ENCODE data around the gene WFIKKN1. TPM values are rescaled to one million over a fixed set of nuclear protein-coding genes. Genes with fewer than 3 reads are reported as not detected.
A peak's percentile ranks its signal among the peaks of the same experiment; 100 is the strongest.

Gene WFIKKN1
- total and polyA plus RNA-seq, 2 of the 13 experiments (the other 11 are each of a cell fraction or from before 2014, with no cell fraction given) = 1.7 to 4.9 TPM

- TF ChIP-seq NFIC (IDR thresholded peaks at IDR 0.05; ENCODE audit: low read length) (no peak), ZNF503 (CRISPR knock-in tag; IDR thresholded peaks at IDR 0.05) (no peak), ZBTB25 (CRISPR knock-in tag; IDR thresholded peaks at IDR 0.05) (no peak), RERE (CRISPR knock-in tag; IDR thresholded peaks at IDR 0.05; ENCODE audit: low read depth) (no peak), TFE3 (CRISPR knock-in tag; IDR thresholded peaks at IDR 0.05) (0 out of 2 replicates have a peak, but pooled peaks have one; percentile 28), DBP (CRISPR knock-in tag; IDR thresholded peaks at IDR 0.05; ENCODE audit: not compliant biosample characterization) (no peak), GATA4 (IDR thresholded peaks at IDR 0.05; ENCODE audit: borderline replicate concordance, low read depth) (no peak), ZNF670 (CRISPR knock-in tag; IDR thresholded peaks at IDR 0.05; ENCODE audit: borderline replicate concordance) (no peak), ZNF574 (CRISPR knock-in tag; IDR thresholded peaks at IDR 0.05) (peak; percentile 74), ZNF780A (CRISPR knock-in tag; IDR thresholded peaks at IDR 0.05) (no peak), TCF7 (IDR thresholded peaks at IDR 0.05; ENCODE audit: low read depth) (no peak), ZNF678 (CRISPR knock-in tag; IDR thresholded peaks at IDR 0.05) (no peak), E2F5 (CRISPR knock-in tag; conservative IDR thresholded peaks at IDR 0.05) (no peak)
These were observed 20.0 kb upstream of the WFIKKN1 start (continued) for GRCh38 chr16:610513-611381.
